ENCODE data around the gene GPR68. TPM values are rescaled to one million over a fixed set of nuclear protein-coding genes. Genes with fewer than 3 reads are reported as not detected.
A peak's percentile ranks its signal among the peaks of the same experiment; 100 is the strongest.

GPR68 gene
- total and polyA plus RNA-seq, 7 experiments from 2014 or later = 0.67 to 38.6 (median 1.6) TPM; not detected in 1

DNA sequence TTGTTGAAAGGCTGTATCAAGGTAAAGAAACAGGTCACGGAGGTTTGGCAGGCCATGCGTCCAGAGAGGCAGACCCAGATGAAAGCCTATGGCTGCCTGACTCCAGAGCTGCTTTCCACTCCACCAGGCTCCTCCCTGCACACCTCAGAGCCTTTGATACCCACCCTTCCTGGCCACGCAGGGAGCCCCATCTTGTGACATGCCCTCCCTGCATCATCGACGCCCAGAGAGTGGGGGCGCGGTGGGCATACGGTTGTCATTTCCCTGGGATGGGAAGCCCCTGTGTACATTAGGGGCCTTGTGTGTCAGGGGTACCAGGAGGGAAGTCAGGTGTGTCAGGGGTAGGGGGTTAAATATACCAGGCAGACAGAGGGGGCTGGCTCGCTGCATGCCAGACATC lies 30.3 kb upstream of the GPR68 start:
- intact Hi-C loops (cut with micrococcal nuclease) = no loop called here
- H3K27ac Mint-ChIP-seq = peak overlapping the region in 7 of 9 donors; percentile 22 to 74 (median 49)
- DNase-seq (no peak), ATAC-seq (no peak)
- H3K36me3 Mint-ChIP-seq = peaks cover 4 to 36% (median 12%) of the 10 kb centered on the region in 5 donors
- H3K27ac ChIP-seq (ENCODE audit: low read depth, low read length) = no peak overlapping the region
- peaks cover 0 to under 1% (median 0%) of the 10 kb centered on the region in 11 donors for H3K9me3 Mint-ChIP-seq
- peaks cover 0 to 9% (median 4%) of the 10 kb centered on the region in 7 donors for H3K4me1 Mint-ChIP-seq
- ChIA-PET CTCF (interaction anchor here (0.8 kb wide), 1 partner anchor 18 kb away, joined by 3 read pairs; no protein-coding TSS in a partner anchor), POLR2A (interaction anchor here (0.8 kb wide), 1 partner anchor 46 kb away, joined by 3 read pairs; no protein-coding TSS in a partner anchor)
- H3K9me3 ChIP-seq (ENCODE audit: control insufficient read depth in 2 of 3, low read length in 3 of 3) = no peaks in the 10 kb centered on the region
- no peaks in the 10 kb centered on the region for H3K27me3 ChIP-seq (ENCODE audit: control insufficient read depth in 2 of 2, insufficient read depth in 2 of 2, low read length in 2 of 2)
- H3K36me3 ChIP-seq (ENCODE audit: control insufficient read depth in 2 of 3, insufficient read depth in 3 of 3, low read length in 3 of 3) = peaks cover 28 to 91% (median 54%) of the 10 kb centered on the region in 3 experiments
- H3K4me3 Mint-ChIP-seq = no peak overlapping the region
- no peaks in the 10 kb centered on the region for H3K4me1 ChIP-seq (ENCODE audit: control insufficient read depth in 2 of 2, insufficient read depth in 2 of 2, low read length in 2 of 2)
- H3K4me3 ChIP-seq (ENCODE audit: low read length) = no peak overlapping the region
- no peaks in the 10 kb centered on the region for H3K27me3 Mint-ChIP-seq

DNA sequence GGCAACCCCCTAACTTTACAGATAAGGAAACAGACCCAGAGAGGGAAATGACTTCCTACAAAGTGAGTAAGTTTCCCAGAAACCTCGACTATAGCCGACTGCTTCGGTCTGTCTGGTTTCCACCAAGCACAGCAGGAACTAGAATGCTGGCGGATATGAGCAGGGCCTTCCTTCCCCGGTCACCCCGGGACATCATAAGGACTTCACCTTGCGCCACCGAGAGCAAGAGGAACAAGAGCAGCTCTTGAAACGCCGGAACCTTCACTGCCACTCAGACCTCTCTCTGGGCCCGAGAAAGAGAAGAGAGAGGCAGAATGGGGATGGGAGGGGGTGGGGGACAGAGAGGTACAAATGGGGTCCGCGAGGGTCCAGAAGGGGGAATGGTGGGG lies 29.4 kb upstream of the GPR68 start:
- CTCF ChIA-PET = interaction anchor here (1.0 kb wide), 1 partner anchor 49 kb away, joined by 3 read pairs; no protein-coding TSS in a partner anchor
- no peak overlapping the region for H3K27ac ChIP-seq (ENCODE audit: low read depth, low read length)
- no peak overlapping the region for H3K4me3 ChIP-seq (ENCODE audit: low read length)
- ATAC-seq = no peak
- peaks cover 4 to 37% (median 18%) of the 10 kb centered on the region in 5 donors for H3K36me3 Mint-ChIP-seq
- H3K27ac Mint-ChIP-seq = peak overlapping the region in 3 of 9 donors; percentile 22 to 59 (median 52)
- no peak overlapping the region for H3K4me3 Mint-ChIP-seq
- H3K36me3 ChIP-seq (ENCODE audit: control insufficient read depth in 2 of 3, insufficient read depth in 3 of 3, low read length in 3 of 3) = peaks cover 24 to 90% (median 45%) of the 10 kb centered on the region in 3 experiments
- no peak for DNase-seq
- H3K4me1 ChIP-seq (ENCODE audit: control insufficient read depth in 2 of 2, insufficient read depth in 2 of 2, low read length in 2 of 2) = no peaks in the 10 kb centered on the region
- POLR2A ChIA-PET = no interaction called here
- no peaks in the 10 kb centered on the region for H3K9me3 ChIP-seq (ENCODE audit: control insufficient read depth in 2 of 3, low read length in 3 of 3)
- H3K9me3 Mint-ChIP-seq = peaks cover 0 to 2% (median 0%) of the 10 kb centered on the region in 11 donors
- H3K4me1 Mint-ChIP-seq = peaks cover 3 to 14% (median 9%) of the 10 kb centered on the region in 7 donors
- no peaks in the 10 kb centered on the region for H3K27me3 Mint-ChIP-seq
- intact Hi-C loops (cut with micrococcal nuclease) = no loop called here
- H3K27me3 ChIP-seq (ENCODE audit: control insufficient read depth in 2 of 2, insufficient read depth in 2 of 2, low read length in 2 of 2) = no peaks in the 10 kb centered on the region

DNA sequence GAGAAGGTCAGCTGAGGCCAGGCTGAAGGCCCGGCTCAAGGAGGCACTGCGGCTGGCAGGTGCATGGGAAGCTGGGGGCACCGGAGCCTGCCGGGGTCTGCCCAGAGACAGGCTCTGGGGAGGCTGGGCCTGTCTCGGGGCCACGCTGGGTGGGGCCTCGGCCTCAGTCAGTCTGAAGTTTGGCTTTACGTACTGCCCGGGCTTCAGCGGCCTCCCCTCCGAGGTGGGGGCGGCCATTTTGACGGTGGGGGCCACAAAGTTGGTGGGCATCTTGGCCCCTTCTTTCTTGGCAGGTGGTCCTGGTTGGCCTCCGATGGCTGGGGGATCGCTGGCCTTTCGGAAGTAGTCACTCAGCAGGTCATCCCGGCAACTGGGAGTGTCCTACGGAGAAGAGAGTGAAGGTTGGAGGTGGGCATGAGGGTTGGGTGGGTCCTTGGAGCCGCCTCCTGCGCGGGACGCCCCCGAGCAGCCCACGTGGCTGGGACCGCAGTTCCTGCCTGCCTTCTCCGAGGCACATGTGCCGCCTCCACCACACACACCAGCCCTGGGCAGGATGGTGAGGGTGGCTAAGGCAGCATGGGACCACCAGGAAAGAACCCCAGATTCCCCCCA lies 28.9 kb upstream of the GPR68 start:
- Mint-ChIP-seq H3K9me3 (peaks cover 0 to 2% (median 0%) of the 10 kb centered on the region in 11 donors), H3K4me3 (no peak overlapping the region), H3K36me3 (peaks cover 4 to 37% (median 19%) of the 10 kb centered on the region in 5 donors), H3K4me1 (peaks cover 5 to 16% (median 9%) of the 10 kb centered on the region in 7 donors), H3K27me3 (no peaks in the 10 kb centered on the region), H3K27ac (no peak overlapping the region)
- peaks cover 23 to 85% (median 41%) of the 10 kb centered on the region in 3 experiments for H3K36me3 ChIP-seq (ENCODE audit: control insufficient read depth in 2 of 3, insufficient read depth in 3 of 3, low read length in 3 of 3)
- ATAC-seq (no peak), DNase-seq (no peak)
- H3K27me3 ChIP-seq (ENCODE audit: control insufficient read depth in 2 of 2, insufficient read depth in 2 of 2, low read length in 2 of 2) = no peaks in the 10 kb centered on the region
- intact Hi-C loops (cut with micrococcal nuclease) = no loop called here
- POLR2A ChIA-PET = no interaction called here
- no peak overlapping the region for H3K27ac ChIP-seq (ENCODE audit: low read depth, low read length)
- H3K9me3 ChIP-seq (ENCODE audit: control insufficient read depth in 2 of 3, low read length in 3 of 3) = no peaks in the 10 kb centered on the region
- CTCF ChIA-PET = interaction anchor here (1.0 to 1.9 kb wide), 2 partner anchors 50 to 95 kb away, joined by 3 to 8 read pairs; no protein-coding TSS in a partner anchor
- H3K4me3 ChIP-seq (ENCODE audit: low read length) = no peak overlapping the region
- H3K4me1 ChIP-seq (ENCODE audit: control insufficient read depth in 2 of 2, insufficient read depth in 2 of 2, low read length in 2 of 2) = no peaks in the 10 kb centered on the region

GRCh38 chr14:91272341-91273272 lies 28.1 kb upstream of the GPR68 start:
- peaks cover 8 to 23% (median 16%) of the 10 kb centered on the region in 7 donors for H3K4me1 Mint-ChIP-seq
- no peaks in the 10 kb centered on the region for H3K4me1 ChIP-seq (ENCODE audit: control insufficient read depth in 2 of 2, insufficient read depth in 2 of 2, low read length in 2 of 2)
- no peak overlapping the region for H3K4me3 ChIP-seq (ENCODE audit: low read length)
- intact Hi-C loops (cut with micrococcal nuclease) = no loop called here
- no peaks in the 10 kb centered on the region for H3K27me3 Mint-ChIP-seq
- CTCF ChIA-PET = interaction anchor here (1.0 to 1.9 kb wide), 3 partner anchors 14 to 98 kb away, joined by 3 to 8 read pairs (median 7); no protein-coding TSS in a partner anchor
- H3K27me3 ChIP-seq (ENCODE audit: control insufficient read depth in 2 of 2, insufficient read depth in 2 of 2, low read length in 2 of 2) = no peaks in the 10 kb centered on the region
- H3K9me3 ChIP-seq (ENCODE audit: control insufficient read depth in 2 of 3, low read length in 3 of 3) = no peaks in the 10 kb centered on the region
- H3K36me3 Mint-ChIP-seq = peaks cover 4 to 42% (median 25%) of the 10 kb centered on the region in 5 donors
- no peak overlapping the region for H3K27ac ChIP-seq (ENCODE audit: low read depth, low read length)
- POLR2A ChIA-PET = no interaction called here
- H3K9me3 Mint-ChIP-seq = peaks cover 0 to 2% (median 0%) of the 10 kb centered on the region in 11 donors
- H3K27ac Mint-ChIP-seq = peak overlapping the region in 4 of 9 donors; percentile 51 to 62 (median 57)
- DNase-seq (no peak), ATAC-seq (no peak)
- H3K36me3 ChIP-seq (ENCODE audit: control insufficient read depth in 2 of 3, insufficient read depth in 3 of 3, low read length in 3 of 3) = peaks cover 15 to 81% (median 34%) of the 10 kb centered on the region in 3 experiments
- no peak overlapping the region for H3K4me3 Mint-ChIP-seq

DNA sequence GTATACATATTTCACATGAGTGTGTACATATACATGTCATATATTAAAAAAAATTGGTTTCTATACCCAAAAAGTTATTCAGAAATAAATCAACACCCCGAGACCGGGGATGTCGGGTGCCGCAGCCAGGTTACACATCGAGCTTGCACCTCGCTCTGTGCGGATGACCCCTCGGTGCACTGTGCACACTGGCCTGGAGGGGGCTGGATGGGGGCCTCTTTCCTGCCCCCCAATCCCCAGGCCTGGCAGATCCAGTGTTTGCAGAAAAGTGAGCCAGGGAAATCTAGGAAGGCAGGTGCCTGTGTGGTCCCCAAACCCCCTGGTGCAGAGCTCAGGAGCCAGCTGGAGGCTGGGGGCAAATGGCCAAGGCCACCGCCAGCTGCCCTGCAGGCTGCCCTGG lies 27.1 kb upstream of the GPR68 start:
- Histone ChIP-seq H3K4me1 (ENCODE audit: control insufficient read depth in 2 of 2, insufficient read depth in 2 of 2, low read length in 2 of 2) (no peaks in the 10 kb centered on the region), H3K36me3 (ENCODE audit: control insufficient read depth in 2 of 3, insufficient read depth in 3 of 3, low read length in 3 of 3) (peaks cover 7 to 72% (median 25%) of the 10 kb centered on the region in 3 experiments), H3K4me3 (ENCODE audit: low read length) (no peak overlapping the region), H3K9me3 (ENCODE audit: control insufficient read depth in 2 of 3, low read length in 3 of 3) (no peaks in the 10 kb centered on the region), H3K27me3 (ENCODE audit: control insufficient read depth in 2 of 2, insufficient read depth in 2 of 2, low read length in 2 of 2) (no peaks in the 10 kb centered on the region), H3K27ac (ENCODE audit: low read depth, low read length) (no peak overlapping the region)
- intact Hi-C loops (cut with micrococcal nuclease) = loop anchor here in 1 of 2 donors (1.0 kb wide), 1 partner anchor 41 kb away; no protein-coding TSS in a partner anchor
- Mint-ChIP-seq H3K4me3 (no peak overlapping the region), H3K27ac (peak overlapping the region in 4 of 9 donors; percentile 23 to 69 (median 54)), H3K36me3 (peaks cover 4 to 42% (median 24%) of the 10 kb centered on the region in 5 donors), H3K4me1 (peaks cover 8 to 25% (median 21%) of the 10 kb centered on the region in 7 donors), H3K27me3 (no peaks in the 10 kb centered on the region), H3K9me3 (peaks cover 0 to 2% (median 0%) of the 10 kb centered on the region in 11 donors)
- ChIA-PET CTCF (interaction anchor here (1.0 to 1.9 kb wide), 3 partner anchors 15 to 97 kb away, joined by 3 to 8 read pairs (median 7); no protein-coding TSS in a partner anchor), POLR2A (no interaction called here)
- DNase-seq = no peak
- no peak for ATAC-seq

DNA sequence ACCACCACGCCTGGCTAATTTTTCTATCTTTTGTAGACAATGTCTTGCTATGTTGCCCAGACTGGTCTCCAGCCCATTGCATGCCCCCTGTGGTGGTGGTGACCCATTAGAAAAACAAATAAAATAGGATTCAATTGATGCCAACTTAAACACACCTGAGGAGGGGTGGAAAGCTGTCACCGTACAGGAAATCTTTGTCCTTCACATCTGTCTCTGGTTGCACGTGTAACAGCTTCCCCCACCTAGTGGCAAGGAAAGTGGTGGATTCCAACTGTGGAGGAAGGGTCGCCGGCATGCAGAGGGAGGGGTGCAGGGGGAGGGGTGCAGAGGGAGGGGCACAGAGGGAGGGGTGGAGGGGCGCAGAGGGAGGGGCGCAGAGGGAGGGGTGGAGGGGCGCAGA lies 26.1 kb upstream of the GPR68 start:
- no peaks in the 10 kb centered on the region for H3K4me1 ChIP-seq (ENCODE audit: control insufficient read depth in 2 of 2, insufficient read depth in 2 of 2, low read length in 2 of 2)
- Mint-ChIP-seq H3K4me1 (peaks cover 14 to 30% (median 27%) of the 10 kb centered on the region in 7 donors), H3K4me3 (no peak overlapping the region), H3K27me3 (peaks cover 0 to 1% (median 0%) of the 10 kb centered on the region in 5 donors), H3K36me3 (peaks cover 4 to 37% (median 19%) of the 10 kb centered on the region in 5 donors), H3K9me3 (peaks cover 0 to 2% (median 0%) of the 10 kb centered on the region in 11 donors), H3K27ac (peak overlapping the region in 3 of 9 donors; percentile 45 to 80 (median 69))
- CTCF ChIA-PET = interaction anchor here (0.6 to 1.5 kb wide), 2 partner anchors 18 to 93 kb away, joined by 4 to 7 read pairs; no protein-coding TSS in a partner anchor
- H3K27ac ChIP-seq (ENCODE audit: low read depth, low read length) = no peak overlapping the region
- no peaks in the 10 kb centered on the region for H3K27me3 ChIP-seq (ENCODE audit: control insufficient read depth in 2 of 2, insufficient read depth in 2 of 2, low read length in 2 of 2)
- POLR2A ChIA-PET = no interaction called here
- H3K4me3 ChIP-seq (ENCODE audit: low read length) = no peak overlapping the region
- intact Hi-C loops (cut with micrococcal nuclease) = loop anchor here in 1 of 2 donors (1.0 kb wide), 1 partner anchor 40 kb away; no protein-coding TSS in a partner anchor
- DNase-seq = no peak
- no peaks in the 10 kb centered on the region for H3K9me3 ChIP-seq (ENCODE audit: control insufficient read depth in 2 of 3, low read length in 3 of 3)
- H3K36me3 ChIP-seq (ENCODE audit: control insufficient read depth in 2 of 3, insufficient read depth in 3 of 3, low read length in 3 of 3) = peaks cover 0 to 65% (median 19%) of the 10 kb centered on the region in 3 experiments
- no peak for ATAC-seq
